OCI-LY3 (cell line): ENCODE measurements around the gene ST6GALNAC6.

Experiments
- H2AFZ ChIP-seq: fragments of 200-600, 300-600 bp; shearing (Covaris generic); 2 replicates; pipeline ENCODE4 v1.6.0; 2014; ENCODE audit warnings: antibody characterized with exemption, low read depth, low read length
- H3K27ac ChIP-seq: fragments of 200-600, 300-600 bp; sonication (generic); 2 replicates; pipeline ENCODE4 v1.5.1; 2014; ENCODE audit warnings: mild to moderate bottlenecking, low read length, moderate library complexity, mixed read lengths
- H3K27me3 ChIP-seq: fragments of 200-600, 300-600 bp; sonication (generic); 2 replicates; pipeline ENCODE4 v1.6.1; 2014; ENCODE audit warnings: low read depth, low read length, mixed read lengths
- H3K36me3 ChIP-seq: fragments of 200-600, 300-600 bp; sonication (generic); replicated peaks from 2 replicates; pipeline ENCODE3; 2014; ENCODE audit warnings: low read depth, low read length, mixed read lengths
- H3K4me1 ChIP-seq: fragments of 300-600, 200-600 bp; sonication (generic); 2 replicates; pipeline ENCODE4 v1.6.1; 2014; ENCODE audit warnings: low read length, mixed read lengths
- H3K4me2 ChIP-seq: fragments of 200-600, 300-600 bp; sonication (generic); 2 replicates; pipeline ENCODE4 v1.6.1; 2014; ENCODE audit warnings: low read length, mixed read lengths
- H3K4me3 ChIP-seq: fragments of 300-600, 200-600 bp; sonication (generic); 2 replicates; pipeline ENCODE4 v1.5.1; 2014; ENCODE audit warnings: antibody characterized with exemption, mild to moderate bottlenecking, low read length, moderate library complexity
- H3K79me2 ChIP-seq: fragments of 300-600, 200-600 bp; shearing (Covaris generic); 2 replicates; pipeline ENCODE4 v1.6.1; 2014; ENCODE audit warnings: mild to moderate bottlenecking, low read length, mixed read lengths
- H3K9ac ChIP-seq: fragments of 300-600, 200-600 bp; shearing (Covaris generic); 2 replicates; pipeline ENCODE4 v1.6.0; 2014; ENCODE audit warnings: mild to moderate bottlenecking, low read length, moderate library complexity
- H3K9me3 ChIP-seq: fragments of 200-600, 300-600 bp; shearing (Covaris generic); 2 replicates; pipeline ENCODE4 v1.6.1; 2014; ENCODE audit warnings: low read length, mixed read lengths; ENCODE audit not compliant: insufficient read depth
- H4K20me1 ChIP-seq: fragments of 200-600, 300-600 bp; sonication (generic); 2 replicates; pipeline ENCODE4 v1.6.1; 2016; ENCODE audit warnings: low read length, mixed read lengths; ENCODE audit not compliant: insufficient read depth
- EZH2phosphoT487 ChIP-seq: fragments of 200-600 bp; shearing (Covaris generic); IDR thresholded peaks from 2 replicates; pipeline ENCODE4 v1.6.1; 2018; ENCODE audit warnings: antibody characterized with exemption, mixed run types, low read depth
- TF ChIP-seq, protein P1 (sequence below): fragments of 200-600, 300-600 bp; sonication (generic); IDR thresholded peaks from 2 replicates; pipeline ENCODE4 v1.5.1; 2014; ENCODE audit warnings: antibody characterized with exemption, low read length, low read depth

The ST6GALNAC6 gene

DNA sequence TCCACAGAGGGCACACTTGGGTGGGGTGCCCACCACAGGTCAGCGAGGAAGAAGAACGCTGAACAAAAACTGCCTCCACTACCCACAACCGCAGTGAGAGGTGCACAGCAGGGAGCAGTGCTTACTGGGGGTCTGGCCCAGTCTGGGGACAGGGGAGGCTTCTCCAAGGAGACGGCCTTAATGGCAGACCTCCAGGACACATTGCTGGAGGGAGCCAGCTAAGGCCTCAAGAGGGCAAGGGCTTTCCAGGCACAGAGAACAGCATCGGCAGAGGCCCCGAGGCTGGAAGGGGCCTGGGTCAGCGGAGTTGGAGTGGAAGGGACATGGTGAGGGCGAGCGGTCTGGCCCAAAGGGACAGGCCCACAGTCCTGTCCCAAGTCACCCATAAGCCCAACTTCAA, 46.5 kb upstream of the ST6GALNAC6 start:
- no peak overlapping the region for H3K4me2 ChIP-seq
- no peak overlapping the region for H3K27ac ChIP-seq
- H4K20me1 ChIP-seq = no peaks in the 10 kb centered on the region
- H3K79me2 ChIP-seq = no peaks in the 10 kb centered on the region
- TF ChIP-seq, protein P1, sequence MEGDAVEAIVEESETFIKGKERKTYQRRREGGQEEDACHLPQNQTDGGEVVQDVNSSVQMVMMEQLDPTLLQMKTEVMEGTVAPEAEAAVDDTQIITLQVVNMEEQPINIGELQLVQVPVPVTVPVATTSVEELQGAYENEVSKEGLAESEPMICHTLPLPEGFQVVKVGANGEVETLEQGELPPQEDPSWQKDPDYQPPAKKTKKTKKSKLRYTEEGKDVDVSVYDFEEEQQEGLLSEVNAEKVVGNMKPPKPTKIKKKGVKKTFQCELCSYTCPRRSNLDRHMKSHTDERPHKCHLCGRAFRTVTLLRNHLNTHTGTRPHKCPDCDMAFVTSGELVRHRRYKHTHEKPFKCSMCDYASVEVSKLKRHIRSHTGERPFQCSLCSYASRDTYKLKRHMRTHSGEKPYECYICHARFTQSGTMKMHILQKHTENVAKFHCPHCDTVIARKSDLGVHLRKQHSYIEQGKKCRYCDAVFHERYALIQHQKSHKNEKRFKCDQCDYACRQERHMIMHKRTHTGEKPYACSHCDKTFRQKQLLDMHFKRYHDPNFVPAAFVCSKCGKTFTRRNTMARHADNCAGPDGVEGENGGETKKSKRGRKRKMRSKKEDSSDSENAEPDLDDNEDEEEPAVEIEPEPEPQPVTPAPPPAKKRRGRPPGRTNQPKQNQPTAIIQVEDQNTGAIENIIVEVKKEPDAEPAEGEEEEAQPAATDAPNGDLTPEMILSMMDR = no peak
- TF ChIP-seq EZH2phosphoT487 = no peak
- H2AFZ ChIP-seq = no peak overlapping the region
- H3K36me3 ChIP-seq = peaks cover 10% of the 10 kb centered on the region
- H3K9ac ChIP-seq = no peak overlapping the region
- H3K27me3 ChIP-seq = no peaks in the 10 kb centered on the region
- peaks cover 22% of the 10 kb centered on the region for H3K4me1 ChIP-seq
- H3K9me3 ChIP-seq = no peaks in the 10 kb centered on the region
- H3K4me3 ChIP-seq = no peak overlapping the region

DNA sequence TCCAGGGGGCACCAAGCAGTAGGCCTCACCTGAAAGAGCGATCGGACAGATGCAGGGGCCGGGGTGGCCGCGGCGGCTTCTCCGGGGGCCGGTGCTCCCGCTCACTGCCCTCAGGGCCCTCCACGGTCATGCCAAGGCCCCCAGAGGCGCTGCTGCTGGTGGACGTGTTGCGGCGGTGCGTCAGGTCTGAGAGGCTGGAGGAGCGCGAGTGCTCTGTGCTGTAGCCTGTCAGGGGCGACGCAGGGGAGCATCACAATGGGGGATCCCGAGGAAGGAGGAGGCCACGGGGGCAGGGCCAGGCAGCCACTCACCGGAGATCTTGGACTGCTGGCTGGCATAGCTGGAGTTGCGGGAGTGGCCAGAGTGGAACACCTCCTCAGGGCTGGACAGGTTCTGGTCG, 45.9 kb upstream of the ST6GALNAC6 start:
- Histone ChIP-seq H3K79me2 (no peaks in the 10 kb centered on the region), H3K27me3 (no peaks in the 10 kb centered on the region), H3K9ac (no peak overlapping the region), H3K4me2 (no peak overlapping the region), H3K9me3 (no peaks in the 10 kb centered on the region), H3K36me3 (peaks cover 10% of the 10 kb centered on the region), H2AFZ (no peak overlapping the region), H3K27ac (no peak overlapping the region), H3K4me3 (no peak overlapping the region), H4K20me1 (no peaks in the 10 kb centered on the region), H3K4me1 (peaks cover 22% of the 10 kb centered on the region)
- no peak for TF ChIP-seq EZH2phosphoT487
- TF ChIP-seq, protein P1 = no peak

GRCh38 chr9:127944586-127945218, 45.3 kb upstream of the ST6GALNAC6 start:
- no peak overlapping the region for H3K4me3 ChIP-seq
- H3K4me1 ChIP-seq = peaks cover 22% of the 10 kb centered on the region
- peaks cover 10% of the 10 kb centered on the region for H3K36me3 ChIP-seq

GRCh38 chr9:127943731-127944144, 44.3 kb upstream of the ST6GALNAC6 start:
- H2AFZ ChIP-seq = no peak overlapping the region
- H3K4me3 ChIP-seq = peak overlapping the region; percentile 54
- no peaks in the 10 kb centered on the region for H3K27me3 ChIP-seq
- peaks cover 16% of the 10 kb centered on the region for H3K4me1 ChIP-seq
- peak overlapping the region; percentile 45; the same call in 1 of the 2 replicates for H3K9ac ChIP-seq
- H3K36me3 ChIP-seq = peaks cover 10% of the 10 kb centered on the region
- no peaks in the 10 kb centered on the region for H3K79me2 ChIP-seq
- H3K4me2 ChIP-seq = peak overlapping the region; percentile 72
- no peaks in the 10 kb centered on the region for H3K9me3 ChIP-seq
- H3K27ac ChIP-seq = peak overlapping the region; percentile 61
- TF ChIP-seq, protein P1 = peak; percentile 91
- no peak for TF ChIP-seq EZH2phosphoT487
- no peaks in the 10 kb centered on the region for H4K20me1 ChIP-seq

More at GRCh38 chr9:127944586-127945218, 45.3 kb upstream of the ST6GALNAC6 start:
- no peak overlapping the region for H3K4me2 ChIP-seq
- H2AFZ ChIP-seq = no peak overlapping the region
- H3K27me3 ChIP-seq = no peaks in the 10 kb centered on the region
- no peak overlapping the region for H3K27ac ChIP-seq
- no peak overlapping the region for H3K9ac ChIP-seq
- TF ChIP-seq, protein P1 = no peak
- TF ChIP-seq EZH2phosphoT487 = no peak
- H3K79me2 ChIP-seq = no peaks in the 10 kb centered on the region
- H3K9me3 ChIP-seq = no peaks in the 10 kb centered on the region
- H4K20me1 ChIP-seq = no peaks in the 10 kb centered on the region
